Smooth muscle cell (in vitro differentiated cells): Measurements from ENCODE around the gene CIB1. TPM values are rescaled to one million over a fixed set of nuclear protein-coding genes. Genes with fewer than 3 reads are reported as not detected.

Experiments
- DNase-seq: peaks from one replicate; lab custom pipeline; 2025; ENCODE audit not compliant: unreplicated experiment; lab: John Stamatoyannopoulos, UW
- H2AFZ ChIP-seq: fragments of 200-600 bp; sonication (generic); 2 replicates; pipeline ENCODE4 v1.6.0; 2016; ENCODE audit warnings: antibody characterized with exemption, low read depth, mild to moderate bottlenecking
- H3F3A ChIP-seq: fragments of 200-600 bp; sonication (generic); 2 replicates; pipeline ENCODE4 v1.6.0; 2017; ENCODE audit warnings: antibody characterized with exemption, low read depth
- H3K27ac ChIP-seq: fragments of 200-600 bp; sonication (generic); 2 replicates; pipeline ENCODE4 v1.5.1; 2016; ENCODE audit warnings: low read depth, mild to moderate bottlenecking
- H3K27me3 ChIP-seq: fragments of 200-600 bp; sonication (generic); 2 replicates; pipeline ENCODE4 v1.6.1; 2016; ENCODE audit warnings: low read depth, mild to moderate bottlenecking
- H3K36me3 ChIP-seq: fragments of 200-600 bp; sonication (generic); 2 replicates; pipeline ENCODE4 v1.5.1; 2016; ENCODE audit warnings: low read depth
- H3K4me1 ChIP-seq: fragments of 200-600 bp; sonication (generic); 2 replicates; pipeline ENCODE4 v1.5.1; 2016; ENCODE audit warnings: low read depth
- H3K4me2 ChIP-seq: fragments of 200-600 bp; sonication (generic); 2 replicates; pipeline ENCODE4 v1.6.0; 2016; ENCODE audit warnings: mild to moderate bottlenecking
- H3K4me3 ChIP-seq: fragments of 200-600 bp; sonication (generic); 2 replicates; pipeline ENCODE4 v1.5.1; 2016; ENCODE audit warnings: mild to moderate bottlenecking
- H3K79me2 ChIP-seq: fragments of 200-600 bp; sonication (generic); 2 replicates; pipeline ENCODE4 v1.6.0; 2016; ENCODE audit warnings: low read depth, mild to moderate bottlenecking
- H3K9ac ChIP-seq: fragments of 200-600 bp; sonication (generic); 2 replicates; pipeline ENCODE4 v1.6.0; 2016; ENCODE audit warnings: low read depth
- H3K9me3 ChIP-seq: fragments of 200-600 bp; sonication (generic); replicated peaks from 2 replicates; pipeline ENCODE4 v1.5.1; 2016; ENCODE audit warnings: low read depth
- H4K20me1 ChIP-seq: fragments of 200-600 bp; sonication (generic); 2 replicates; pipeline ENCODE4 v1.6.0; 2016; ENCODE audit warnings: low read depth
- CTCF ChIP-seq: fragments of 200-600 bp; sonication (generic); IDR thresholded peaks from 2 replicates; pipeline ENCODE4 v1.5.1; 2017; ENCODE audit warnings: borderline replicate concordance, mild to moderate bottlenecking, antibody characterized with exemption; ENCODE audit not compliant: insufficient read depth, poor library complexity, severe bottlenecking
- WGBS: methylation state at CpG from one replicate; pipeline ENCODE4 v1.1.7; 2016; ENCODE audit warnings: low lambda C conversion rate; 5-methylcytosine and 5-hydroxymethylcytosine counted together
- polyA plus RNA-seq: library from polyadenylated mRNA; unstranded; fragments of >200 nt; fragmentation: Nextera tagmentation; extraction: Ambion mirVana; gene quantifications from 2 replicates; pipeline ENCODE4 v1.2.1, GENCODE V29; 2016
- total RNA-seq: library from RNA; depleted of rRNA; stranded (reverse); fragments of >200 nt; gene quantifications from 2 replicates; pipeline ENCODE4 v1.2.3, GENCODE V29; 2014

CIB1 gene
- total and polyA plus RNA-seq, 2 experiments from 2014 or later, result 33.9 to 132 TPM

- no peak within 1 kb of the TSS for H3K9ac ChIP-seq
- H2AFZ ChIP-seq, result peak within 1 kb of the TSS; percentile 71
- H3K79me2 ChIP-seq, result no peaks in the 10 kb centered on the region
- no peaks in the 10 kb centered on the region for H3K36me3 ChIP-seq
- 2% methylated on average over 44 of the region's 44 CpGs for WGBS
- peak; percentile 79 for DNase-seq
- no peaks in the 10 kb centered on the region for H4K20me1 ChIP-seq
- H3K27me3 ChIP-seq, result no peaks in the 10 kb centered on the region
- peak within 1 kb of the TSS; percentile 57 for H3K4me3 ChIP-seq
- TF ChIP-seq CTCF, result no peak
- peak within 1 kb of the TSS; percentile 86 for H3K4me2 ChIP-seq
- H3K4me1 ChIP-seq, result no peaks in the 10 kb centered on the region
- no peak within 1 kb of the TSS for H3K27ac ChIP-seq
- H3F3A ChIP-seq, result no peaks in the 10 kb centered on the region
- H3K9me3 ChIP-seq, result no peaks in the 10 kb centered on the region
These were observed 15.6 kb upstream of the CIB1 start, which contains the start of gene TTLL13 for GRCh38 chr15:90249203-90249863. Gene TTLL13 (plus strand): TSS chr15:90249556. CDS start chr15:90250631, 1,075 bp downstream.

GRCh38 chr15:90248789-90249202 lies 15.1 kb upstream of the CIB1 start:
- WGBS, result 72% methylated on average over 6 of the region's 6 CpGs
- Histone ChIP-seq H3K4me3 (peak overlapping the region; percentile 57), H3K36me3 (no peaks in the 10 kb centered on the region), H3K4me2 (peak overlapping the region; percentile 86), H3K27ac (no peak overlapping the region), H2AFZ (peak overlapping the region; percentile 71), H3K9ac (no peak overlapping the region), H3K79me2 (no peaks in the 10 kb centered on the region), H3K27me3 (no peaks in the 10 kb centered on the region), H3K9me3 (no peaks in the 10 kb centered on the region), H3K4me1 (no peaks in the 10 kb centered on the region), H4K20me1 (no peaks in the 10 kb centered on the region), H3F3A (no peaks in the 10 kb centered on the region)
- TF ChIP-seq CTCF, result no peak
- no peak for DNase-seq

GRCh38 chr15:90243943-90244639 lies 10.3 kb upstream of the CIB1 start:
- no peaks in the 10 kb centered on the region for H3K27me3 ChIP-seq
- no peaks in the 10 kb centered on the region for H3K79me2 ChIP-seq
- 86% methylated on average over 10 of the region's 10 CpGs for WGBS
- H4K20me1 ChIP-seq, result no peaks in the 10 kb centered on the region
- H3K9ac ChIP-seq, result no peak overlapping the region
- H3K4me3 ChIP-seq, result no peak overlapping the region
- no peak for DNase-seq
- no peaks in the 10 kb centered on the region for H3K4me1 ChIP-seq
- H3K27ac ChIP-seq, result no peak overlapping the region
- no peaks in the 10 kb centered on the region for H3K9me3 ChIP-seq
- H2AFZ ChIP-seq, result no peak overlapping the region
- H3K4me2 ChIP-seq, result no peak overlapping the region
- H3F3A ChIP-seq, result no peaks in the 10 kb centered on the region
- TF ChIP-seq CTCF, result no peak
- H3K36me3 ChIP-seq, result no peaks in the 10 kb centered on the region
